GM18517 (cell line): ENCODE data around the gene ZCCHC2.

Experiments
- ATAC-seq: cut with Tn5 transposase; IDR thresholded peaks from one replicate; pipeline ENCODE4 v1.9.1; 2021; ENCODE audit warnings: mild to moderate bottlenecking, moderate library complexity; ENCODE audit not compliant: unreplicated experiment

The ZCCHC2 gene

GRCh38 chr18:62605685-62606084, 82.9 kb downstream of the ZCCHC2 start:
- ATAC-seq = no peak

GRCh38 chr18:62606106-62606505, 83.3 kb downstream of the ZCCHC2 start:
- no peak for ATAC-seq

- ATAC-seq = no peak
Measured at GRCh38 chr18:62607302-62607701, 84.5 kb downstream of the ZCCHC2 start.

- ATAC-seq = no peak
Measured at GRCh38 chr18:62607708-62608428, 85.0 kb downstream of the ZCCHC2 start.

- no peak for ATAC-seq
Measured at GRCh38 chr18:62609764-62610163, 86.9 kb downstream of the ZCCHC2 start.

GRCh38 chr18:62610351-62610700, 87.5 kb downstream of the ZCCHC2 start:
- no peak for ATAC-seq

- ATAC-seq = no peak
Measured at GRCh38 chr18:62610701-62611411, 88.0 kb downstream of the ZCCHC2 start.

GRCh38 chr18:62611453-62612288, 88.8 kb downstream of the ZCCHC2 start:
- ATAC-seq = no peak

- ATAC-seq = no peak
Measured at GRCh38 chr18:62612289-62612645, 89.4 kb downstream of the ZCCHC2 start.

GRCh38 chr18:62612776-62613175, 90.0 kb downstream of the ZCCHC2 start:
- no peak for ATAC-seq

- no peak for ATAC-seq
Measured at GRCh38 chr18:62614494-62614893, 91.7 kb downstream of the ZCCHC2 start.

- no peak for ATAC-seq
Measured at GRCh38 chr18:62616331-62616805, 93.5 kb downstream of the ZCCHC2 start.

GRCh38 chr18:62617793-62618591, 95.2 kb downstream of the ZCCHC2 start:
- ATAC-seq = no peak

- no peak for ATAC-seq
Measured at GRCh38 chr18:62618735-62619134, 95.9 kb downstream of the ZCCHC2 start.

- ATAC-seq = no peak
Measured at GRCh38 chr18:62621546-62621945, 98.7 kb downstream of the ZCCHC2 start.

- no peak for ATAC-seq
Measured at GRCh38 chr18:62625019-62625418, 102.2 kb downstream of the ZCCHC2 start.
